Measurements from ENCODE around the gene SMC6. TPM values are rescaled to one million over a fixed set of nuclear protein-coding genes. Genes with fewer than 3 reads are reported as not detected.

The SMC6 gene
- polyA plus RNA-seq, 1 donor (not counting 4 experiments of a cell fraction or from before 2014, with no cell fraction given), result 24.4 TPM

DNA sequence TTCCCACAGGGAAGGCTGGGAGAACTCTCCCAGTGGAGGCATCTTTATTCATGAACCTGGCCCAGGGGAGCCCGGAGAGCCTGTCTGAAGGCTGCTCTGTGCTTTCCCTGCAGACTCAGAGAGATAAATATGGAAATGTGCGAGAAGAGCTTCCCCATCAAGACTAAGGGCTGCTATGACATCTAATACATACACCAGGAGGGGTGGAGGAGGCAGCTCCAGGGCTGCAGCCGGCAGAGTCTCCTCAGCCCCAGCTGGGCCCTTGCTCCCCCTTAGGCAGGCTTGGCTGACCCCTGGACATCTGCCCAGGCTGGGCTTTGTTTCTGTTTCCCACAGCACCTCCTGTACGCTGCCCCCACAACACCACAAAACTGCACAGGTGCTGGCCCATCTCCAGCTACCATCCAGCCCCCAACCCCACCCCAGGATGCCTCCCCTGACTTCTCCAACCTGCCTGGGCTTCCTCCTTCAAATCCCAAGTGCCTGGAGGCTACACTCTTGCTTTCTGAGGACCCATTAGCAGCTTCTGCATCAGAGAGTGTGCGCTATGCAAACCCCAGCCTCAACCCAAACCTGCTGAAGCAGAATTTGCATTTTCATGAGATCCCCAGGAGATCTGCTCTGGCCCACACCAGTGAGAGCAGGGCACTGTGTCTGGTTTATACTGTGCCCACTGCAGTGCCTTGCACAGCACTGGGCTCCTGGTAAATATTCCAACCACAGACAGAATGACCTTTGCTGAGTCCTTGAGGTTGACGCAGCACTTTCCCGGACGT, 116.3 kb downstream of the SMC6 start:
- H3K4me1 ChIP-seq (ENCODE audit: control insufficient read depth, extremely low read depth, insufficient read depth, low read length), result no peaks in the 10 kb centered on the region
- no peaks in the 10 kb centered on the region for H3K79me2 ChIP-seq (ENCODE audit: control insufficient read depth, insufficient read depth, low read length)
- no peak overlapping the region for H3K9ac ChIP-seq (ENCODE audit: control insufficient read depth, extremely low read depth, insufficient read depth, low read length)
- H3K4me3 ChIP-seq (ENCODE audit: control insufficient read depth in 2 of 3, extremely low read depth in 1 of 3, insufficient read depth in 2 of 3, low read depth in 1 of 3, low read length in 3 of 3), result no peak overlapping the region
- H3K27ac ChIP-seq (ENCODE audit: control insufficient read depth, insufficient read depth, low read length), result no peak overlapping the region
- no peak overlapping the region for H3K4me2 ChIP-seq (ENCODE audit: control insufficient read depth, extremely low read depth, insufficient read depth, low read depth, low read length)
- H3K9me3 ChIP-seq (ENCODE audit: control insufficient read depth, low read depth, low read length), result no peaks in the 10 kb centered on the region
- no peaks in the 10 kb centered on the region for H3K36me3 ChIP-seq (ENCODE audit: control insufficient read depth in 2 of 2, extremely low read depth in 1 of 2, insufficient read depth in 2 of 2, low read length in 2 of 2)
- no peak for TF ChIP-seq CTCF (optimal IDR thresholded peaks at IDR 0.05 in 1 of 3, IDR thresholded peaks at IDR 0.05 in 1 of 3, conservative IDR thresholded peaks at IDR 0.05 in 1 of 3; ENCODE audit: extremely low read depth in 1 of 3, insufficient read depth in 2 of 3, low read length in 3 of 3)
- no peak for DNase-seq (ENCODE audit: low read depth, low spot score)
- no peak overlapping the region for H2AFZ ChIP-seq (ENCODE audit: control insufficient read depth, low read length)
- dilution Hi-C loops (cut with MboI; ENCODE audit: extremely low pct_ligation_motif_present, low sequenced_read_pairs), result no loop called here
- no peak for FAIRE-seq
- no peaks in the 10 kb centered on the region for H4K20me1 ChIP-seq (ENCODE audit: control insufficient read depth, extremely low read depth, insufficient read depth, low read length)
- H3K9me1 ChIP-seq (ENCODE audit: control insufficient read depth, extremely low read depth, insufficient read depth, low read length), result no peaks in the 10 kb centered on the region
- H3K27me3 ChIP-seq (ENCODE audit: control insufficient read depth, extremely low read depth, insufficient read depth, low read length), result no peaks in the 10 kb centered on the region

GRCh38 chr2:17636257-17636656, 117.4 kb downstream of the SMC6 start:
- H3K79me2 ChIP-seq (ENCODE audit: control insufficient read depth, insufficient read depth, low read length), result no peaks in the 10 kb centered on the region
- H4K20me1 ChIP-seq (ENCODE audit: control insufficient read depth, extremely low read depth, insufficient read depth, low read length), result no peaks in the 10 kb centered on the region
- H3K4me2 ChIP-seq (ENCODE audit: control insufficient read depth, extremely low read depth, insufficient read depth, low read depth, low read length), result no peak overlapping the region
- no peak for TF ChIP-seq CTCF (optimal IDR thresholded peaks at IDR 0.05 in 1 of 3, IDR thresholded peaks at IDR 0.05 in 1 of 3, conservative IDR thresholded peaks at IDR 0.05 in 1 of 3; ENCODE audit: extremely low read depth in 1 of 3, insufficient read depth in 2 of 3, low read length in 3 of 3)
- DNase-seq (ENCODE audit: low read depth, low spot score) (no peak), FAIRE-seq (no peak)
- no peaks in the 10 kb centered on the region for H3K27me3 ChIP-seq (ENCODE audit: control insufficient read depth, extremely low read depth, insufficient read depth, low read length)
- no peaks in the 10 kb centered on the region for H3K36me3 ChIP-seq (ENCODE audit: control insufficient read depth in 2 of 2, extremely low read depth in 1 of 2, insufficient read depth in 2 of 2, low read length in 2 of 2)
- dilution Hi-C loops (cut with MboI; ENCODE audit: extremely low pct_ligation_motif_present, low sequenced_read_pairs), result no loop called here
- H3K27ac ChIP-seq (ENCODE audit: control insufficient read depth, insufficient read depth, low read length), result no peak overlapping the region
- no peaks in the 10 kb centered on the region for H3K9me3 ChIP-seq (ENCODE audit: control insufficient read depth, low read depth, low read length)
- no peaks in the 10 kb centered on the region for H3K9me1 ChIP-seq (ENCODE audit: control insufficient read depth, extremely low read depth, insufficient read depth, low read length)
- no peak overlapping the region for H2AFZ ChIP-seq (ENCODE audit: control insufficient read depth, low read length)
- H3K4me3 ChIP-seq (ENCODE audit: control insufficient read depth in 2 of 3, extremely low read depth in 1 of 3, insufficient read depth in 2 of 3, low read depth in 1 of 3, low read length in 3 of 3), result no peak overlapping the region
- H3K4me1 ChIP-seq (ENCODE audit: control insufficient read depth, extremely low read depth, insufficient read depth, low read length), result no peaks in the 10 kb centered on the region
- no peak overlapping the region for H3K9ac ChIP-seq (ENCODE audit: control insufficient read depth, extremely low read depth, insufficient read depth, low read length)
